Fibroblast of the aortic adventitia (primary cell): ENCODE results near the gene ST3GAL2. TPM values are rescaled to one million over a fixed set of nuclear protein-coding genes. Genes with fewer than 3 reads are reported as not detected.

Experiments used
- DNase-seq: peaks from one replicate; pipeline ENCODE4 v3.0.0-alpha.2; 2010; ENCODE audit warnings: low read depth
- H3K4me3 ChIP-seq: 2 replicates; pipeline ENCODE4 v1.5.1; 2011; ENCODE audit warnings: low read depth, mild to moderate bottlenecking, control low read depth, low read length, moderate library complexity
- total RNA-seq: library from RNA; depleted of rRNA; stranded (reverse); fragments of >200 nt; gene quantifications from 2 replicates; pipeline ENCODE4 v1.2.3, GENCODE V29; 2012; ENCODE audit warnings: low replicate concordance
- TF ChIP-seq, protein P1 (sequence below): IDR thresholded peaks from 2 replicates; pipeline ENCODE4 v1.5.1; 2011; ENCODE audit warnings: mild to moderate bottlenecking, low read length, control low read depth, inconsistent platforms; ENCODE audit not compliant: insufficient read depth

The ST3GAL2 gene
- total RNA-seq, 1 donor: 16.7 TPM

DNA sequence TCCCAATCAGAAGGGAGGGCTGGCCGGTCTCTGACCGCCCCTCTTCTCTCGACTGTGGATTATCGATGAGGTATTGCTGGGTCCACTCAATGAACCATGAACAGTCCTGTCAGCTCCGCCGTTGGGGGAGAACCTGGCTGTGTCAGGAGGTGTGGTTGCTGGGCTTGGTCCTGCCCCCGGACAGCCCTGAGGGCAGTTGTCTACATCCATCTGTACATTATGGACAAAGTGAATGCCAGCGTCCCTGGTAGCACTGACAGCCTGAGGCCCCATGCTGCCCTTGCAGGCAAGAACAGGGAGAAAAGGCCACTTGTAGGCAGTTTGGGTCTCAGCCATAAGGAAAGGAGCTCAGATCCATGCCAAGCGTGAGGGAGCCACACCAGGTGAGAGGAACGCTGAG is 38.9 kb downstream of the ST3GAL2 start:
- no peak overlapping the region for H3K4me3 ChIP-seq
- TF ChIP-seq, protein P1, sequence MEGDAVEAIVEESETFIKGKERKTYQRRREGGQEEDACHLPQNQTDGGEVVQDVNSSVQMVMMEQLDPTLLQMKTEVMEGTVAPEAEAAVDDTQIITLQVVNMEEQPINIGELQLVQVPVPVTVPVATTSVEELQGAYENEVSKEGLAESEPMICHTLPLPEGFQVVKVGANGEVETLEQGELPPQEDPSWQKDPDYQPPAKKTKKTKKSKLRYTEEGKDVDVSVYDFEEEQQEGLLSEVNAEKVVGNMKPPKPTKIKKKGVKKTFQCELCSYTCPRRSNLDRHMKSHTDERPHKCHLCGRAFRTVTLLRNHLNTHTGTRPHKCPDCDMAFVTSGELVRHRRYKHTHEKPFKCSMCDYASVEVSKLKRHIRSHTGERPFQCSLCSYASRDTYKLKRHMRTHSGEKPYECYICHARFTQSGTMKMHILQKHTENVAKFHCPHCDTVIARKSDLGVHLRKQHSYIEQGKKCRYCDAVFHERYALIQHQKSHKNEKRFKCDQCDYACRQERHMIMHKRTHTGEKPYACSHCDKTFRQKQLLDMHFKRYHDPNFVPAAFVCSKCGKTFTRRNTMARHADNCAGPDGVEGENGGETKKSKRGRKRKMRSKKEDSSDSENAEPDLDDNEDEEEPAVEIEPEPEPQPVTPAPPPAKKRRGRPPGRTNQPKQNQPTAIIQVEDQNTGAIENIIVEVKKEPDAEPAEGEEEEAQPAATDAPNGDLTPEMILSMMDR: no peak
- no peak for DNase-seq

DNA sequence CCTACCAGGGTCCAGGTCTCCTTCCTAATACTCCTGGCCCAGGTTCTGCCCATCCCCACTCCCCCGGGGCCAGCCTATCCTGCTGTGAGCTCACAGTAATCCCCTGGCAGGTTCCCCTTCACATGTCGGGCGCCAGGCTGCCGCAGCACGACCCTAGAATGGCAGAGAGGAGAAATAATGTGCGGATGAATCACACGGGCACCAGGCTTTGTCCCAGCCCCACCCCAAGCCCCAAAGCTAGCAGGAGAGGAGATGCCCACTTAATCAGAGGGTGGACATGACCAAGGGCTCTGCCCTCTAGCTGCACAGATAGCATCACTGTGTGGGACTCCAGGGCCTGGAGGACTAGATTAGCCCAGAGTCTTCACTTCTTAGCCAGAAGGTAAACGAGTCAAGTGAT is 39.5 kb downstream of the ST3GAL2 start:
- TF ChIP-seq, protein P1: no peak

DNA sequence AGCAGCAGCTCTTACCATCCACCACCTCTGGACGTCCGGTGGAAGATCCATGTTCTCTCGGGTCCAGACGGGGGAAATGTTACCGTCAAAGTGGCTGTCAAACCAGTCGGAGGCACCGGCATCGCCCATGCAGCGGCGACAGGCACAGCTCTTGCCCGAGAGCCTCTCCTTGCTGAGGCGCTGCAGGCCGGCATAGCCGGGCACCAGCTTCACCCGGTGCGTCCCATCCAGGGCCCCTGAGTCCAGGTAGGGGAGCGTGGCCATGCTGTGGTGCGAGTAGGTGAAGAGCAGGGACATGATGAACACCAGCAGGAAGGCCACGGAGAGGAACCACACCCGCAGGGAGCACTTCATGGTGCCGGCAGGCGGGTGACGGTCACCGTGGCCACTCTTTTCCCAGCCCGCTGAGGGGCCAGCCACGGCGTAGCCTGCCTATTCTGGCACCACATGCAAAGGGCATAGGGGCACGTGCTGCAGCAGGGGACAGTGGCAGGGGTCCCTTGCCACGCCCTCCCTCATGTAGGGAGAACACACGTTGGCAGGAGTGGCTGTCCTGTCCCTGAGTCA is 40.6 kb downstream of the ST3GAL2 start:
- TF ChIP-seq, protein P1: no peak
- no peak overlapping the region for H3K4me3 ChIP-seq
- no peak for DNase-seq

More for the DNA sequence above, 39.5 kb downstream of the ST3GAL2 start:
- no peak for DNase-seq
- H3K4me3 ChIP-seq: no peak overlapping the region

DNA sequence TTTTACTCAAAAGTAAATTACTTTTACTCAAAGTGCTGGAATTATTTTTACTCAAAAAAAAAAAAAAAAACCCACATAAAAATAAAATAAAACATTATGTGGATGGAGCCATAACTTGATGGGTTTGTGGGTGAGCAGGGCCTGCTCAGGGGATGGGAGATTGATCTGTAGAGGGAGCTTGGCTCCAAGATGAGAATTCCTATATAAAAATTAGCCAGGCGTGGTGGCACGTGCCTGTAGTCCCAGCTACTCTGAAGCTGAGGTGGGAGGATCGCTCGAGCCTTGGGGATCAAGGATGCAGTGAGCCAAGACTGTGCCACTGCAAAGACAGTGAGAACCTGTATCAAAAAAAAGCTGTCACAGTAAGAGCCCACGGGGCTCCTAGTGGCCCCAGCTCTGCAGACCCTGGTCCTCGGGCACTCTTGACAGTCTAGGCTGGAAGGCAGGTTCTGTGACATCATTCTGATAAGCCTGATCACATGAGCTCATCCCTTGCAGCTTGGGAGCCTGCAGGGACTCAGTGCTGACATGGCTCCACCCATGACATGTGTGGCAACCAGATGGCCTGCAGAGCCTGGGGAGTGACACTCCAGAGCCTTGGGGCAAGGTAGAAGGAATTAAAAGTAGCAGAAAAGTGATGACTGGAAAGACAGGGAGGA is 42.5 kb downstream of the ST3GAL2 start:
- H3K4me3 ChIP-seq: no peak overlapping the region
- peak; percentile 14 for DNase-seq
- TF ChIP-seq, protein P1: no peak

- DNase-seq: peak; percentile 35
- no peak overlapping the region for H3K4me3 ChIP-seq
- TF ChIP-seq, protein P1: peak; percentile 76
These were observed 43.5 kb downstream of the ST3GAL2 start for GRCh38 chr16:70395345-70395901.

- no peak overlapping the region for H3K4me3 ChIP-seq
- TF ChIP-seq, protein P1: no peak
- DNase-seq: no peak
These were observed 44.0 kb downstream of the ST3GAL2 start for GRCh38 chr16:70394853-70395252.
